ENCODE data around the gene MUL1.

MUL1 gene

DNA sequence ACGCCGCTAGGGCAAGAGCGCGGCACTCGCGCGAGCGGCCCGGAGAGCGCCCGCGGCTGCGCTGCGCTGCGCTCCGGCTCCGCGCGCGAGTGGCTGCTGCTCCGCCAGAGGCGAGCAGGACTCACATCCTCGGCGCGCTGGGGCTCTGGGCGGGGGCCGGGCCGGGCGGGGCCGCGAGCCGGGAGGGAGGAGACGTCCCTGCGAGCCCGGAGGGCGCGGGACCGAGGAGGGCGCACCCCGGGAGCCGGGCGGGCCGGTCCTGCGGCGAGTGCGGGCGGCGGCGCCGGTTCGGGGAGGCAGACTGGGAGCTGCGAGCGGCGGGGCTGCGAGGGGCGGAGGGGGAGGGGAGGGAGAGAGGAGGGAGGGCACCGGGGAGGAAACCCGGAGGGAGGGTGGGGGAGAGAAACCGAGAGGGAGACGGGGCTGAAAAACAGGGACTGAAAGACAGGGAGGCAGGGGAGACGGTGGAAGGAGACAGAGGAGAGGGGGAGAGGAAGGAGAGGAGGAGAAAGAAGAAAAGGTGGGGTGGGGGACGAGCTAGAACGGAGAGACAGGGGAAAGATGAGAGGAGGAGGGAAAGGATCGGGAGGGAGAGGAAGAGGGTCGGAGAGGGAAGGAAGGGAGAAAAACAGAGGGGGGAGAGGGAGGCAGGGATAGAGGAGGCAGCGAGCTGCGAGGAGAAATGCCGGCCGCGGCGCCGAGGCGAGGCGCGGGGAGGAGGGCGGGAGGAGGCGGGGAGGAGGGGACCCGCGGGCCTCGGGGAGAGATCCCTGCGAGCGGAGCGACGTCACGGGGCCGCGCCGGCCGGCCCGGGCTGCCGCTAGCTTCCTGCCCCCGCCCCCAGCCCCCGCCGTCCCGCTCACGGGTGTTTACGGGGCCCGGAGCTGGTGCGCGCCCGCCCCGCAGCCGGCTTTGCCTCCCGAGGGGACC lies 22.2 kb downstream of the MUL1 start, which contains the start of gene CAMK2N1:
Gene CAMK2N1 (minus strand): TSS at position 684 of the 930 bp plus-strand sequence. CDS start 831 bp downstream, outside the sequence.
- DNase-seq (ENCODE audit: low read depth in 2 of 2), result no peak

DNA sequence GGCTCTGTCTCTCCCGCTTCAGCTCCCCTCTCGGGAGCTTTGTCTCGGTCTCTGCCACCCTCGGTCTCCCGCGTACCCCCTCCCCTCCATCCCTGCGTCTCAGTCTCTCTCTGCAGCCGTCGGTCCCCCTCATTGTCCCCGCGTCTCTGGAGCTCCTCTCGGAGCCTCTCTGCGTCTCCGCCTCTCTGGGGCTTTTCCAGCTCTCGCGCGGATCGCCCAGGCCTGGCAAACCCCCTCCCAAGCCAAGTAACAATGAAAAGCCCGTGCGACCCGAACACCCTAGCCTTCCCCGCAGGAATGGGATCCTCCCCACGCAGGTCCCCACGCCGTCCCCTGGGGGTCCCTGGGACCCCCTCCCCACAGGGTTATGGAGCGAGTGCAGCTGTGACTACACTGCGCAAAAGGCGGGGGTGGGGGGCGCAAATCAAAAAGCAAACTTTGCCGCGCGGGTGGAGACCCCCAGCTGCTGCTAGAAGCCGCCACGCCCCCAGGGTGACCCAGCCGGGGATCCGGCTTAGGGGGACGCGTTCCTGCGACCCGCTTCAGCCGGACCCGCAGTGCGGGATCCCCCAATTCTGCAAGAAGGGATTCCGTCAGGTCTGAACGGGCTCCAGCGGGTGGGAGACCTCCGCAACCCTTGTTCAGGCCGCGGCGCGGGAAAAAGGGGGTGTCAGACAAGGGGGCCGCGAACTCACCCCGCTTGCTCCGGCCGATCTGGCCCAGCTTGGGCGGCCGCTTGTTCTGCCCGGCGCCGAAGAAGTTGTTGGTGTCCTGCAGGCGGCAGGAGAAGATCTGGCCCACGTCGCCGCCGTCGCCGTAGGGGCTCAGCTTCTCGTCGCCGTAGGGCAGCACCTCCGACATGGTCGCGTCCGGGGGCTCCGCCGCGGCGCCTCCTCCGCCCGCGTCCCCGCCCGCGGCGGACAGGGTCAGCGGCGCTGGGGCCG lies 23.2 kb downstream of the MUL1 start:
- DNase-seq (ENCODE audit: low read depth in 2 of 2), result no peak

DNA sequence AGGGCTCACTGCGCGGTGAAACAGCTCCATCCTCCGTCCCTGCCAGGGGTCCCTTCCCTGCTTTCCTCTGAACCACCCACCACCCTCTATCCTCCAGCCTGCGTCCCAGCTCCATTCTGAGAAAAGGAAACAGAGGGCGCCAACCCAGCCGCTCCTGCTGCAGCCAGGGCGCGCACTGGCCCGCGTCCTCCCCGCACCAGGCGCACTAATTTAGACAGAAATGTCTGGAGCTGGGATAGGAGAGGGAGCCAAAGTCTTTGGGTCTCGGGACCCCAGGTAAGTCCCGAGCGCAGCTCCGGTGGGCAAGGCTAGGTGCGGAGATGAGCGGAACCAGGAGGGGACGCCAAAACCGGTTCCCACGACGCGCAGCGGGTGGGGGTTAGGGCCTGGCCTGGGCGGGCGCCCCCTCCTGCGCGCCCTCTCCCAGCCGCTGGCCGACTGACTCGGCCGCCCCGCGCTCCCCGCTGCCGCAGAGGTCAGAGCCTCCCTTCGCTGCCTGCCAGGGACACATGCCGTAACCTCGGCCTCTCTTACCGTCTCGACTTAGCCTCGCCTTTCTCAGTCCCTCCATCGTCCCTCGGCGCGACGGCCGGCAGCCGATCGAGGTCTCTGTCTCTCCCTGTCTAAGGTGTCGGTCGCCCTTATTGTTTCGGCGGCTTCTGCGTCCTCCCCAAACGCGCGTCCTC lies 24.0 kb downstream of the MUL1 start:
- no peak for DNase-seq (ENCODE audit: low read depth in 2 of 2)

DNA sequence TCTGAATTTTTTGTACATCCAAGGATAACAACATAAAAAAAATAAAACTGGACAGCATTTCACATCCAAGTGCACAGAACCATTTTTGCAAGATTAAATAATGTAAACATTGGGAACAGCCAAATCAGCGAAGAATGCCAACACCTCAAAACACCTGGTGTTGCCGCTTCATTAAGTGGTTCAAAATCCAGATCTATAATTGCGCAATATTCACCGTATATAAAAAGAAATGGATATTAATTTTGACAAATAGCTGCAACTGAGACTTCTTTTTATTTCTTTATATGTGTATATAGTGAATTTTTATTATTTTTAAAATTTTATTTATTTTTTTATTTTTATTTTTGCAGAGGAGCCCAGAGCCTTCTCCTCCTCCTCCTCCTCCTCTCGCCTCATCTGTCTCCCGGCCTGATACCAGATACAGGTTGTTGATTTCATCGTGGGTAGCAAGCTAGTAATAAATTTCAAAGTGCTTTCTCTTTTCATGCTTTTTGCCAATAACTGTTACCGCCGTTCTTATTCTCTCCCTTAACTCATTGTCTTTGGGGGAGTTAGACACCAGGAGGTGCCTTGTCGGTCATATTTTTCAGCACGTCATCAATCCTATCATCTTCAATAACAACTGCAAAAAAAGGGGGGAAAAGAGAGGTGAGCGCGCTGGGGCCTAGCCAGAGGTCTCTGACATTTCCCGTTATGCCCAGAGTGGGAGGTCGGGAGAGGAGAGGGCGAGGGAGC lies 24.7 kb downstream of the MUL1 start:
- DNase-seq (ENCODE audit: low read depth in 2 of 2), result no peak

DNA sequence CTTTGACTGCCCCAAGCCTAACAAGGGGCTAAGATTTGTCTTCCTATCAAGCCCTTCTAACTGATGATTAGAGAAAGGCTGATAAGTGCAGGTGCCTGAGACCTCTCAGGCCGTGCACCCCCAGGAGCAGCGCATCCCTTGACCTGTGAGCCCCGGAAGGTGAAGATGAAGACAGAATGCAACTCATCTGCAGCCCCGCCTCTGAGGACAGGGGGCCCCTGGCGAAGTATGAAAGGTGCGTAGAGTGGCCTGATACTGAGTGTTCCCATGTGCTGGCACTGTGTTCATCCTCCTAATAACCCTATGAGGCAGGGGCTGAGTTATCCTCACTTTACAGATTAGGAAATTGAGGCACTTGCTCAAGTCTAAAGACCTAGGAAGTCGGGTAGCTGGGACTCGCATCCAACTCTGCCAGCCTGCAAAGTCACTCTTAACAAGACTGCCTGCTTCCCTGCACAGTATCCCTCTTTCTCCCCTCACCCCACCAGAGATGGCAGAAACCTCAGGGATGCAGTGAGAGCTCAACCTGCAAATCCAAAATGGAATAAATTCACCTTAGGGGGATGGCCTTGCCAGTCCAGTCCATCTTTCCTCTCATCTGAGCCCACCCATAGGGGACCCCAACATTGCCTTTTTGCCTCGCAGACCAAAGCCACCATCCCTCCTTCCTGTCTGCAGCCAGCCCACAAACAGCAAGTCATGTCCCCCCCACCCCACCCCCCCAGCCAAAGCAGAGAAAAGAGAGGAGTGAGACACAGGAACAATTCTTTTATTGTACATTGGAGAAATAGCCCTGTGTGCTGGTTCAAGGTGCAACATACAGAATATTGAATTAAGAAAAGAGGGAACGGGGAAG lies 26.1 kb downstream of the MUL1 start:
- no peak for DNase-seq (ENCODE audit: low read depth in 2 of 2)

DNA sequence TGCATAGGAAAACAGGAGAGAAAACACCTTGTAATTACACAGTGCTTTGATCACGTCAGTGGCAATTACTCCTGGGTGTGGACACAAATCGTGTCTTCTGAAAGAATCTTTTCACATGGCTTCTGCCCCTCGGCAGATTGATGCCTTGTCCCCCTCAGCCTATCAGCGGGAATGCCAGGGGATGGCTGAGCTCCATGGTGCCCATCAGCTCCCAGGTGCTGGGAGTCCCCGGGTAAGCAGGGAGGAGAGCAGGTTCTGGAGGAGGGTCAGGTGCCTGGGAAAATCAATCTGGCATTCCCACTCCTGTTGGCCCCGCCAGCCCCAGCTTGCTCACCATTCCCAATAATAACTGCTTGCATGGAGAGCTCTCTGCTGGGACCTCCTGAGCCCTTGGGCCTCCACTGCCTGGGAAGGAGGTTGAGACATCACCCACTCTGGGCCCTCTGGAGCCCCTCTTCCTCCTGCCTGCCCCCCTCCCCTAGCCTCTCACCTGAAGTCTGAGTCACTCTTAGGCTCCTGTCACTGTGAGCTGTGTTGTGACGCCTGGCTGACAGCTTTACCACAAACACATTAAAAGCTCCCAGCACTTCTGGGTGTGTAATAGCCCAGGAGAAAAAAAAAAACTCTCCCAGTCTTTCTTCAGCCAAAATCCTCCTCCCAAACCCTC lies 26.9 kb downstream of the MUL1 start:
- DNase-seq (ENCODE audit: low read depth in 2 of 2), result no peak

DNA sequence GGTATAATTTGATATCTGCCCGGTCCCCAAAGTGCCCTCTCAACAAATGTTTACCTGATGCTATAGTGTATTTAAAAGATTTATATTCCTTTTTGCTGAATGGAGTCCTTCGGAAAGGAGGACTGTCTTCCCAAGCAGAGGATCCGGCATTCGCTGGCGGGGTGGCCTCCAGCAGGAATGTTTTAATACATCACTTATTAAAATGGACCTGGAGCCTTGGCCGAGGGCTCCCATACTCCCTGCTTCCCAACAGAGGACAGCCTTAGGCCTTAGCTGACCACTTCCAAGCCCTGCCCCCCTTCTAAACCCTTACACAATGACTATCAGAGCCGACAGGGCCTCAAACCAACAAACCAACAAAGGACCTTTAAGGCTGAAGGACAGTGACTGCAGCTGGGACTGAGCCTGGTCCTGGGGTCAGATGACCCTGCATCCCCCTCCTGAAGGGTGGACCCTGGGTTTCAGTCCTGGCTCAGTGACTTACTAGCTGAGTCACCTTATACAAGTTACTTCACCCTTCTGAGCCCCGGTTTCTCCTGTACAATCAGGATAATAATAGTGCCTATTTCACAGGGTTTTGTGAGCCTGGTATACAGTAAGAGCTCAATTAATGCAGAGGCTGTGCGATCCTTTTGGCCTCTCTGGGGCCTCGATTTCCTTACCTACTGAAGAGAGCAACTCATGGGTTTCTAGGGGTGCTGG lies 27.6 kb downstream of the MUL1 start:
- DNase-seq (ENCODE audit: low read depth in 2 of 2), result no peak

DNA sequence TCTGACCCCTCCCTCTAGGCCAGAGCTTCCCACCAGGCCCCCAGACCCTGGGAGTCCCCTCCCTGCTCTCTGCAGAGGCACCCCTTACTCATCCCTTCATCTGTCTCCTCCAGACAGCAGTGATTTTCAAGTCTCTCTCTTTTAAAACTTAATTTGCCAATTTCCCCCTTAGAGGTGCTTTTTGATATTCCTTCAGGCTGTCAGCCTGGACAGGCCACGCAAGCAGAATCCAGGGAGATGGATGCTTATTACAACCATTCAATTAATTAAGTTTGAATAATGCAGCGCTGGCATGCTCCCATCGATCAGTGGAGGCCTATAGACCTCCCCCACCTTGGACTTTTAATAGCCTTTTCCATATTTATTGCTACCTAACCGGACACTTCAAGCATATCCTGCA lies 28.1 kb downstream of the MUL1 start:
- no peak for DNase-seq (ENCODE audit: low read depth in 2 of 2)

DNA sequence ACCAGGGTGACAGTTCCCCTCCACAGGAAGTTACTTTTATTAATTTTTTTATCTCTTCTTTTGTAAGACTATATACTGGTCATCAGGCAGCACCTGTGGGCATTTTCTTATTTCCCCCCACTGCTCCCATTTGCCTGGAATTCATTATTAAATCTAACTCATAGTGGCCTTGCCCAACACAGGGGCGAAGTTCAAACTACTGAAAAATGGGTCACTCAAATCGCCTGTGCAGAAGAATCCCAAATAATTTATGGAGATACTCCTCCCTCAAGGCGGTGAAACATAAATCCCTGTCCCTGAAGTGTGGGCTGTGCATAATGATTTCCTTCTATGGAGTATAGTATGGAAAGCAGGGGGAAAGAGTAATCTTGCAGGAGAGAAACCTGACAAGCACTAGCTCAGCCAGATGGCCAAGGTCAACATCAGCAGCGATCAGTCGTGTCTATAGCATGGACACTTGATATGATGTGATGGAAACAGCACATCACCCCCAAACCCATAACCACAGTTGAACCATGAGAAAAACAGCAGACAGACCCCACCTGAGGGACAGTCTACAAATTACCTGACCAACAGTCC lies 29.8 kb downstream of the MUL1 start:
- DNase-seq (ENCODE audit: low read depth in 2 of 2), result no peak

DNA sequence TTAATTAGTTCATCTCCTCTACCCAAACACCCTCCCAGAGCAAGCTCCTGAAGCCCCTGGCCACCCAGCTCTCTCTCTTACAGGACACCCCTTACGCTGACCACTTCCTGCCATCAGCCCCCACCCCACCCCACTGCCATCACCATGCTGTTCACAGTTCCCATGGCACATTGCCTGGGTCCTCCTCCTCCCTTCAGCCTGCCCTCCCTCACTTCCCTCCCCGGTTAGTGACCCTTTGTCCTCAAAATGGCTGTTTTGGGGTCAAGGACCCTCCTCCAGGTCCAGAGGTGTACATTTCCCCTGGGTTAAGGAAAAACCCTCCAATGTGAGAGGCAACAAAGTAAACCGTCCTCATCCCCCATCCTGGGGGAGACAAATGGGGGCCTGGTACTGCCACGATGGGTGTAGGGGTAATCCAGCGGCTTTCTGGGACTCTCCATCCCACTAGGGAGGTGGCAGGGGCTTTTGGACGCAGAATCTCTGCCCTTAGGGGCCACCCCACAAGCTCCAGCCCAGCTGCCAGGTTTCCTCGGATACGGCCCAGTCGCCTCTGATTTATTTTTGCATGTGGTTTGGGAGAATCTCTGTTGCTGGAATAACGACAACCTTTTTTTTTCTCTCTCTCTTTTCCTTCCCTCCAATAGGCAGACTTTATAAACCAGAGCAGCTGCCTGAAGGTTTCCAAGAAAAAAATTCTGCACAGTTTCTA lies 30.4 kb downstream of the MUL1 start:
- no peak for DNase-seq (ENCODE audit: low read depth in 2 of 2)

DNA sequence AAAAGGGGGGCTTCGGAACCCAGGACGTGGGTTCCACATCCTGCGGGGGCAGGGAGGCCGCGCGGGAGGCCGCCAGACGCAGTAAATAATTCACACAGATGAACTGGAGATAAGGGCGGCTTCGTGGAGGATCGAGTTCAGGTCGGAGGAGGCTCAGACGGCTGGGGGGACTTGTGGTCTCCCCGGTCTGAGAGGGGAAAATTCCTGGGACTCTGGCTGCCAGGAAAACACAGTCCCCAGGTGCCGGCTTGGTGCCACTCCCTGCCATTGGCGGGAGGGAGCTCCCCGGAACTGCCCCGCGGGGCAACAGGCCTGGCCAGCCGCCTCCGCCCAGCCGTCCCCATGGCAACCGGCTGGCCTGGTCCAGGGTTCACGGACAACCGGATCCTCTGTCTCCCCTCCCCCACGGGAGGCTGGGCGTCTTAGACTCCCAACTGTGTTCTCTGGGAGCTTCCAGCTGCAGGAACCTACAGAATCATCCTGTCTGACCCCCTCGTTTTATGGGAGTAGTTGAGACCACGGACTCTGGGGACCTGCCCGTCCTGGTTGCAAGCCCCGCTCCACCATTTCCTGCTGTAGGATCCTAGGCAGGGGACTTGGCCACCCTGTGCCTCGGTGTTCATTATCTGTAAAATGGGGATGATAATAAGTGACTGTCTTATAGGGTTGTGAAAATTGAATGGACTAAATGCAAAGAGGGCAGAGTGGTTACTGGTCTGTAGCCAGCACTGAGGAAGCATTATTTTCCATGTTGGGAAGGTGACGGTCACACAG lies 31.5 kb downstream of the MUL1 start:
- DNase-seq (ENCODE audit: low read depth in 2 of 2), result no peak

DNA sequence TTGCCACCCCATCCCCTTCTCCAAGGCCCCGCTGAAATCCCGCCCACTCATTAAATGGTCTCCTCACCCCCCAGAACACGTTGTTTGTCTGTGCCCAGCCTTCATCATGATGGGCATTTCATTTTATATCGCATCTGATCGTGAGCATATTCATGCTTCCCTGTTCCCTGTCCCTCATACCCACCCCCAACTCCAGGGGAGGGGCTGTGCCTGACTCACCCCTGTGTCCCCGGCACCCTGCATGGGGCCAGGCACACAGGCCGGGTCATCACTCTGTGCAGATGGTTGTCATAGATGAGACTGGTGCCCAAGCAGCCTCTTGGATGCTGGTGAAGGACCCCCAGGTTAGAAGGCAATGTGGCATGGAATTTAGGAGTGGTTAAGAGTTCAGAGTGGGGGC lies 33.0 kb downstream of the MUL1 start:
- no peak for DNase-seq (ENCODE audit: low read depth in 2 of 2)

DNA sequence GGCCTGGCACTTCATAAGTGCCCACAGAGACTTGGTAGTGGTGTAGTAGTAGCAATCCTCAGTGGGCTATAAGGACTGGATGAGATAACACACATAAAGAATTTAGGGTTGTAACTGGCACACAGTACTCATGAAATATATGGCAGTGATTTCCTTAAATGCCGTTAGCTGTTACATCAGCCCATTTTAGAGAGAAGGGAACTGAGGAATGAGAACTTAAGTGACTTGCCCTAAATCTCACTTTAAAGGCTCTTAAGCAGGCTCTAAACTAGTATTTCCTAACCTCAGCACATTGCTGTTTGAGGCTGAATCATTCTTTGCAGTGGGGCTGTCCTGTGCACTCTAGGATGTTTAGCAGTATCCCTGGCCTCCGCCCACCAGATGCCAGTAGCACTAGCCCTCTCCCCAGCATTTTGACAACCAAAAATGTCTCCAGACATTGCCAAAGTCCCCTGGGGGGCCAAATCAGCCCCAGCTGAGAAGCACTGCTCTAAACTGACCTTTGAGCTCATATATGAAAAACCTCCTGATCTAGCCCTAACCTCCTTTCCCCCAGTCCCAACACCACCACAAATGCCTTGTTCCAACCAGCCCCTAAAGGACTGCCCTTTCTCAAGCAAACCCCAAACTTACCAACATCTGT lies 33.5 kb downstream of the MUL1 start:
- DNase-seq (ENCODE audit: low read depth in 2 of 2), result no peak

DNA sequence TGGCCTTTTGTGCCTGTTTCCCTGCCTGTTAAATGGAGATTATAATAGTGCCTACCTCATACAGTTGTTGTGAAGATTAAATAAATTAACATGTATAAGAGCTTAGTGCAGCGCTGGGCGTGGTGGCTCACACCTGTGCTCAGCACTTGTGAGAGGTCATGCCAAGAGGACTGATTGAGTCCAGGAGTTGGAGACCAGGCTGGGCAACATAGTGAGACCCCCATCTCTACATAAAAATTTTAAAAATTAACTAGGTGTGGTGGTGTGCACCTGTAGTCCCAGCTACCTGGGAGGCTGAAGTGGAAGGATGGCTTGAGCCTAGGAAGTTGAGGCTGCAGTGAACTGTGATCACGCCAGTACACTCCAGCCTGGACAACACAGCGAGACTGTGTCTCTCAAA lies 34.1 kb downstream of the MUL1 start:
- DNase-seq (ENCODE audit: low read depth in 2 of 2), result no peak

DNA sequence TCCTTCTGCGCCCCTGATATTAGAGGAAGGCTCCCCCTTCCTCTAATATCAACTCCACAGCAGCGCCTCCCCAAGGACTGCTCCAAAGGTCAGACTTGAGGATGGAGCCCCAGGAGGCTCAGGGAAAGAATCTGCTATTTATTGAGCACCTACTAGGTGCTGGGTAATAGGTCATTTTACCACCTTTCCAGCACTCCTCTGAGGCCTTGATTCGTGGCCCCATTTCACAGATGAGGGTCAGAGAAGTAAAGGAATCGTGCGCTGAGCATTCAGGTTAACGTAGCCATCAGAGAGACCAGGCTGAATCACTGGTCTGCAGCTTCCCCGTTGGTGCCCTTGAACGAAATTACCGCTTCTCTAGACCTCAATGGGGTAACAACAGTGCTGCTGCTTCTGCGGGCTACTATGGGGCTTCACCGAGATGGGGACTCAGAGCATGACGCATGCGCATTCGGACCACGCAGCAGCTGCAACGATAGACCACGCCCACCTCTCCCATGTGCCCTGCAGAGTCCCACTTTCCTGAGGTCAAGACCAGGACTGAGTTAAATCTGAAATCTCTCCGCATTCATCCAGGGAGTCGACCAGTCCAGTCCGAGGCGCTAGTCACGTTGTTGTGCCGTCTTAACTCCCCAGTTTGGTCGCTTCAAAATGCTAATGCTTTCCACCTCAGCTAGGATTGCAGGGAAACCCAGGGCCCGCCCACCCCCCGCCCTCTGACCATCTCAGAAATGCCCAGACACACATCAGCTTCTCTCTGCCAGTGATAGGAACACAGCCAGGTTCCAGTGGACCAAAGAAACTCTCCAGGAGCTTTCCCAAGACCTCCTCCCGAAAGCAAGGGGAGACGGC lies 34.9 kb downstream of the MUL1 start:
- DNase-seq (ENCODE audit: low read depth in 2 of 2), result no peak

DNA sequence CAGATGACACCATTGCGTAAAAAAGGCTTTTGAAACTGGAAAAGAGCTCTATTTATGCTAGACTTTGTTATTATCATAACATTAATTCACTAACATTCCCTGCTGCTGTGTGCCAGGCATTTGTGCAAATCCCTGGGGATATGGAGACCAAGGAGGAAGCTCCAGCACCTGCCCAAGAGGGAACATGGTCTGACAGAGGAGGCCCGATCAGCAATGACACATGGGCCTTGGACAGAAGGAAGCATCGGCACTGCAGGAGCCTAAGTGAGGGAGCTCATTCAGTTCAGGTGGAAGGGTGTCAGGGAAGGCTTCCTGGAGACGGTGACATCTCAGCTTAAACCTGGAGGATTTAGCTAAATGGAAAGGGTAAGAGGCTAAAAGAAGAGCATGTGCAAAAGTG lies 35.8 kb downstream of the MUL1 start:
- no peak for DNase-seq (ENCODE audit: low read depth in 2 of 2)

All from fibroblast of skin of left quadriceps (primary cell).